Non-pigmented ciliary epithelial cell (primary cell): Measurements from ENCODE around the gene NSD2.
A peak's percentile ranks its signal among the peaks of the same experiment; 100 is the strongest.
"Not testable (repeated sequence)": the region's sequence is repeated elsewhere in the genome, so short reads cannot be mapped to it uniquely, and the experiment has no call there.

Experiments
- DNase-seq: peaks from one replicate; pipeline ENCODE4 v3.0.0-alpha.2; 2010; ENCODE audit warnings: low read depth

NSD2 gene

DNA sequence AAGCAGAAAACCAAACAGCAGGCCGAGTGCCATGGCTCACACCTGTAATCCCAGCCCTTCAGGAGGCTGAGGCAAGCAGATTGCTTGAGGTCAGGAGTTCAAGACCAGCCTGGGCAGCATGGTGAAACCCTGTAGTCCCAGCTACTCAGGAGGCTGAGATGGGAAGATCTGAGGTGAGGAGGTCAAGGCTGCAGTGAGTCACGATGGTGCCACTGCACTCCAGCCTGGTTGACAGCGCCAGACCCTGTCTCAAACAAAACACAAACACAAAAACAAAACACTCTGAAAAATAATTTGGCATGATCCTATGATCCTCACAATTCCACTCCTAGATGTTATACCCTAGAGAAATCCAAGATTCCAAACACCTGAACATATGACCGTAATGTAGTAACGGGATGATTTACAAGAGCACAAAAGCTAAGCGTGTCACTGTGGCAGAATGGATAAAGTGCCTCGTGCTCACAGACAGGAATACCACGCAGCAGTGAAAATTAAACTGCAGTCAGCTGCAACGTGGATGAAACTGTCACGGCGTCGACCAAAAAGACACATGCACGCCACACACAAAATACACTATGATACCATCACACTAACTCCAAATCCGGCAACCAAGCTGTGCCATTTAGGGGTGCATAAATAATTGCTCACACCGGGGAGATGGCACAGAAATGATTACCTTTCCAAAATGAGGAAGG is 135.9 kb downstream of the NSD2 start:
- no peak for DNase-seq

DNA sequence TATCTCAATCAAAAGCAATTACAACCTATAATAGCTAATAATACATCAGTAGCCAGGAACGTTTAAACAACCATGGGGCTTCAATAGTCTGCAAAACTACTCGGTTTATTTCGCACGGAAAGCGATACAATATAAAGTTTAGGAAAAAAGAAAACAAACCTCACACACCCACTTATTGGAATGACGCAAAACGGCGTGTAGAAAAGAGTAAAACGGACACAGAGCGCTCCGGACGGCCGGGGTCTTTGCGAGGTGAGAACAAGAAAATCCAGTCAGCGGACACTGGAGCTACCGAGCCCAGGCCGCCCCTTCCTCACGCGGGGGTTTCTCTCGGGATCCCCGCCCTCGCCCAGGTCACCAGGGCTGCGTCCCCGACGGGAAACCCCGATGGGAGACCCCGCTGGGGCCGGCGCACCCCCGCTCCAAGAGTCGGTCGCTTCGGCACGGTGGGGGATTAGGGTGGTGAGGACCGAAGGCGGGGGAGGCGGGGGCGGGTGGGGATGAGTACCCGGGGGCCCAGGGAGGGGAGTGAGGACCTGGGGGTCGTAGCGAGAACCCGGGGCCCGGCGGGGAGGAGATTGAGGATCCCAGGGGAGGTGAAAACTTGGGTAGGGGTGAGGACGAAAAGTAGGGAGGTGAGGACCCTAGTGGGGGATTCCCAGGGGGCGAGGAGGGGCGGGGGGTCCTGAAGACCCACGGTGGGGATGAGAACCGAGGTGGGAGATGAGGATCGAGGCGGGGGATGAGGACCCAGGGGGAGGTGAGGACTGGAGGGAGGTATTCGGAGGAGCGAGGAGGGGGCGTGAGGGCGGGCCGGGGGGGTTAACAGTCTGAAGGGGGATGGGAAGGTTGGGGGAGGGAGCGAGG is 136.8 kb downstream of the NSD2 start:
- DNase-seq, result no peak

GRCh38 chr4:2008671-2008920 is 137.4 kb downstream of the NSD2 start:
- DNase-seq, result no peak

GRCh38 chr4:2008921-2009650 is 137.9 kb downstream of the NSD2 start, which contains the start of gene NELFA:
NELFA (minus strand) TSS chr4:2008974; CDS start chr4:2008959, 15 bp downstream.
- peak; percentile 60 for DNase-seq

DNA sequence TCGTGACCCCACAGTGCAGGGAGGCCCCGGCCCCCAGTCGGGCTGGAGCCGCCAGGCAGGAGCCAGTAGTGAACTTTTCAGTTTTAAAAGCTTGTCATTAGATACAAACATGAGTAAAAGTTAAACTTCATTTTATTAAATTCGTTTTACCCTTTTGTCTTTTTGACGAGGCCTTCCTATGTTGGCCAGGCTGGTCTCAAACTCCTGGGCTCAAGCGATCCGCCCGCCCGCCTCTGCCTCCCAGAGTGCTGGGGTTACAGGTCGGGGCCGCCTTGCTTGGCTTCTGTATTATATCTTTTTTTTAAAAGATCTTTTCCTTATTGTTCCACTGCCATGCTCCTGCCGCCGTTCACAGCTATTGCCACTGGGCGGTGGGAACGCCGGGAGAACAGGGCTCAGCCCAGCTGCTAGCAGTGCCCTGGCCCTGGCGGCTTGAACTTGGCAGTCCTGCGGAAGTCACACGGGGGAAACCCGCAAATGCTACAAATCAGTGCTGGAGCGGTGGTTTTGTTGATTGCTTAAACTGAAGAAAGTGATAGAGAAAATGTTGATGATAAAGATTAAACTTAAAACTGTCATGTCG is 138.5 kb downstream of the NSD2 start:
- no peak for DNase-seq

GRCh38 chr4:2011583-2011982 is 140.4 kb downstream of the NSD2 start:
- DNase-seq, result no peak

- no peak for DNase-seq
Observed at GRCh38 chr4:2015008-2015407, 143.8 kb downstream of the NSD2 start.

DNA sequence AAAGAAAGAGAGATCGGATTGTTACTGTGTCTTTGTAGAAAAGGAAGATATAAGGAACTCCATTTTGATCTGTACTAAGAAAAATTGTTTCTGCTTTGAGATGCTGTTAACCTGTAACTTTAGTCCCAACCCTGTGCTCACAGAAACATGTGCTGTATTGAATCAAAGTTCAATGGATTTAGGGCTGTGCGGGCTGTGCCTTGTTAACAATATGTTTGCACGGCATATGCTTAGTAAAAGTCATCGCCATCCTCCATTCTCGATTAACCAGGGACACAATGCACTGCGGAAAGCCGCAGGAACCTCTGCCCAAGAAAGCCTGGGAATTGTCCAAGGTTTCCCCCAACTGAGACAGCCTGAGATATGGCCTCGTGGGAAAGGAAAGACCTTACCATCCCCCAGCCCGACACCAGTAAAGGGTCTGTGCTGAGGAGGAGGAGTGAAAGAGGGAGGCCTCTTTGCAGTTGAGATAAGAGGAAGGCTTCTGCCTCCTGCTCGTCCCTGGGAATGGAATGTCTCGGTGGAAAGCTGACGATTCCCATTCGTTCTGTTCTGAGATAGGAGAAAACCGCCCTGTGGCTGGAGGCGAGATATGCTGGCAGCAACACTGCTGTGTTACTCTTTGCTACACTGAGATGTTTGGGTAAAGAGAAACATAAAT is 150.3 kb downstream of the NSD2 start:
- not testable (repeated sequence) for DNase-seq

GRCh38 chr4:2024683-2025082 is 153.5 kb downstream of the NSD2 start:
- DNase-seq, result no peak

DNA sequence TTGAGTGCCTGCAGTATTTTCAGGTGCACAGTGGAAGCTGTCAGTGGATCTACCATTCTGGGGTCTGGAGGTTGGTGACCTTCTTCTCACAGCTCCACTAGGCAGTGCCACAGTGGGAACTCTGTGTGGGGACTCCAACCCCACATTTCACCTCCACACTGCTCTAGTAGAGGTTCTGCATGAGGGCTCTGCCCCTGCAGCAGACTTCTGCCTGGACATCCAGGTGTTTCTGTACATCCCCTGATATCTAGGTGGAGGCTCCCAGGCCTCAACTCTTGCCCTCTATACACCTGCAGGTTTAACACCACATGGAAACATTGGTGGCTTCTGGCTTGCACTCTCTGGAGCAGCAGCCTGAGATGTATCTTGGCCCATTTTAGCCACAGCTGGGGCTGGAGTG is 154.6 kb downstream of the NSD2 start:
- DNase-seq, result no peak

GRCh38 chr4:2027120-2027519 is 155.9 kb downstream of the NSD2 start:
- DNase-seq, result not testable (repeated sequence)

DNA sequence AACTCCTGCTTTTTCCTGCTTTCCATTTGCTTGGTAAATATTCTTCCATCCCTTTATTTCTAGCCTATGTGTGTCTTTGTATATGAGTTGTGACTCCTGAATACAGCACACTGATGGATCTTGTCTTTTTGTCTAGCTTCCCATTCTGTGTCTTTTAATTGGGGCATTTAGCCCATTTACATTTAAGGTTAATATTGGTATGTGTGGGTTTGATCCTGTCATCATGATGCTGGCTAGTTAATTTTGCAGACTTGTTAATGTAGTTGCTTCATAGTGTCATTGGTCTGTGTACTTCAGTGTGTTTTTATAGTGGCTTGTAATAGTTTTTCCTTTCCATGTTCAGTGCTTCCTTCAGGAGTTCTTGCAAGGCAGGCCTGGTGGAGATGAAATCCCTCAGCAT is 160.0 kb downstream of the NSD2 start:
- DNase-seq, result not testable (repeated sequence)
